Measurements from ENCODE around the gene MMP24. TPM values are rescaled to one million over a fixed set of nuclear protein-coding genes. Genes with fewer than 3 reads are reported as not detected.

Gene MMP24
- total and polyA plus RNA-seq, 2 of the 13 experiments (the other 11 are each of a cell fraction or from before 2014, with no cell fraction given) = 0.29 to 0.35 TPM

DNA sequence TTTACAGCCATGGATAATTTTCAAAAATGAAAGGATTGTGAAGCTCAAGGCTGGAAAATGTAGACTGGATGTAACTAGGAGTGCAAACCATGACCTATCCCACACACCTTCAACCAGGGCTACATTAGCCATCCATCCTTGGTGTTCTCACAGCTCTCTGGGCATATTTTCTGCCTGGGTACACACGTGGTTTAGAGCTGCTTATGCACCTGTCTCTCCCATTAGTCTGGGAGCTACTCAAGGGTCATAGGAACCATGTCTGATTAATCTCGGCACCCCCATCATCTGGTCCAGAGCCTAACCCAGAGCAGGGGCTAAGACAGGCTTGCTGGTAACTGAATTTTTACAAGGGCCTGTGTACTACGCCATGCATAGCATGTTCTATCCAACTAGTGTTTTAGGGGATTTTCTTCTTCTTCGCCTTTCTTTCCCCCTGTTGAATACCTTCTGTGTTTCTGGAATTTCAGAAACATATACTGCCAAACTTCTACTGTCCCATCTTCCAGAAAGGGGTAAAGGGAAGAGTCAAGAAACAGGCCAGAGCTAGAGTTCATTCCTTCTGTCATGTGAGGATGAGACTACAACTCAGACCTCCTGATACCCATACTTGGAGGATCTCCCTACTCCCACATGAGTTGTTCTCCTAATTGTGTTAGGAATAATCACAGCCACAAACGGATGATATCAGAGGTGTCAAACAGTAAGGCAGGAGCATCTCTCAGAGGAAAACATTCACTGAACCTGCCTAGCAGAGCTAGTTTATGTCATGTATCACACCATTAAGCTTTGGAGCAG lies 91.1 kb downstream of the MMP24 start (continued):
- TF ChIP-seq, protein P1, sequence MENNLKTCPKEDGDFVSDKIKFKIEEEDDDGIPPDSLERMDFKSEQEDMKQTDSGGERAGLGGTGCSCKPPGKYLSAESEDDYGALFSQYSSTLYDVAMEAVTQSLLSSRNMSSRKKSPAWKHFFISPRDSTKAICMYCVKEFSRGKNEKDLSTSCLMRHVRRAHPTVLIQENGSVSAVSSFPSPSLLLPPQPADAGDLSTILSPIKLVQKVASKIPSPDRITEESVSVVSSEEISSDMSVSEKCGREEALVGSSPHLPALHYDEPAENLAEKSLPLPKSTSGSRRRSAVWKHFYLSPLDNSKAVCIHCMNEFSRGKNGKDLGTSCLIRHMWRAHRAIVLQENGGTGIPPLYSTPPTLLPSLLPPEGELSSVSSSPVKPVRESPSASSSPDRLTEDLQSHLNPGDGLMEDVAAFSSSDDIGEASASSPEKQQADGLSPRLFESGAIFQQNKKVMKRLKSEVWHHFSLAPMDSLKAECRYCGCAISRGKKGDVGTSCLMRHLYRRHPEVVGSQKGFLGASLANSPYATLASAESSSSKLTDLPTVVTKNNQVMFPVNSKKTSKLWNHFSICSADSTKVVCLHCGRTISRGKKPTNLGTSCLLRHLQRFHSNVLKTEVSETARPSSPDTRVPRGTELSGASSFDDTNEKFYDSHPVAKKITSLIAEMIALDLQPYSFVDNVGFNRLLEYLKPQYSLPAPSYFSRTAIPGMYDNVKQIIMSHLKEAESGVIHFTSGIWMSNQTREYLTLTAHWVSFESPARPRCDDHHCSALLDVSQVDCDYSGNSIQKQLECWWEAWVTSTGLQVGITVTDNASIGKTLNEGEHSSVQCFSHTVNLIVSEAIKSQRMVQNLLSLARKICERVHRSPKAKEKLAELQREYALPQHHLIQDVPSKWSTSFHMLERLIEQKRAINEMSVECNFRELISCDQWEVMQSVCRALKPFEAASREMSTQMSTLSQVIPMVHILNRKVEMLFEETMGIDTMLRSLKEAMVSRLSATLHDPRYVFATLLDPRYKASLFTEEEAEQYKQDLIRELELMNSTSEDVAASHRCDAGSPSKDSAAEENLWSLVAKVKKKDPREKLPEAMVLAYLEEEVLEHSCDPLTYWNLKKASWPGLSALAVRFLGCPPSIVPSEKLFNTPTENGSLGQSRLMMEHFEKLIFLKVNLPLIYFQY (CRISPR knock-in tag; IDR thresholded peaks at IDR 0.05; ENCODE audit: borderline replicate concordance) = no peak
- TF ChIP-seq, protein P2, sequence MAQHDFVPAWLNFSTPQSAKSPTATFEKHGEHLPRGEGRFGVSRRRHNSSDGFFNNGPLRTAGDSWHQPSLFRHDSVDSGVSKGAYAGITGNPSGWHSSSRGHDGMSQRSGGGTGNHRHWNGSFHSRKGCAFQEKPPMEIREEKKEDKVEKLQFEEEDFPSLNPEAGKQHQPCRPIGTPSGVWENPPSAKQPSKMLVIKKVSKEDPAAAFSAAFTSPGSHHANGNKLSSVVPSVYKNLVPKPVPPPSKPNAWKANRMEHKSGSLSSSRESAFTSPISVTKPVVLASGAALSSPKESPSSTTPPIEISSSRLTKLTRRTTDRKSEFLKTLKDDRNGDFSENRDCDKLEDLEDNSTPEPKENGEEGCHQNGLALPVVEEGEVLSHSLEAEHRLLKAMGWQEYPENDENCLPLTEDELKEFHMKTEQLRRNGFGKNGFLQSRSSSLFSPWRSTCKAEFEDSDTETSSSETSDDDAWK (CRISPR knock-in tag; IDR thresholded peaks at IDR 0.05) = no peak
- TF ChIP-seq NR2C2 (CRISPR knock-in tag; IDR thresholded peaks at IDR 0.05; ENCODE audit: borderline replicate concordance) (no peak), CBX1 (IDR thresholded peaks at IDR 0.05; ENCODE audit: low read depth) (no peak), REPIN1 (CRISPR knock-in tag; IDR thresholded peaks at IDR 0.05; ENCODE audit: borderline replicate concordance, low read depth) (no peak), ZSCAN20 (CRISPR knock-in tag; IDR thresholded peaks at IDR 0.05; ENCODE audit: borderline replicate concordance) (no peak), SP4 (CRISPR knock-in tag; IDR thresholded peaks at IDR 0.05) (no peak), NONO (IDR thresholded peaks at IDR 0.05) (no peak), NONO (CRISPR knock-in tag; conservative IDR thresholded peaks at IDR 0.05) (no peak), KDM5A (IDR thresholded peaks at IDR 0.05; ENCODE audit: borderline replicate concordance, low read length) (no peak)
- TF ChIP-seq, protein P3, sequence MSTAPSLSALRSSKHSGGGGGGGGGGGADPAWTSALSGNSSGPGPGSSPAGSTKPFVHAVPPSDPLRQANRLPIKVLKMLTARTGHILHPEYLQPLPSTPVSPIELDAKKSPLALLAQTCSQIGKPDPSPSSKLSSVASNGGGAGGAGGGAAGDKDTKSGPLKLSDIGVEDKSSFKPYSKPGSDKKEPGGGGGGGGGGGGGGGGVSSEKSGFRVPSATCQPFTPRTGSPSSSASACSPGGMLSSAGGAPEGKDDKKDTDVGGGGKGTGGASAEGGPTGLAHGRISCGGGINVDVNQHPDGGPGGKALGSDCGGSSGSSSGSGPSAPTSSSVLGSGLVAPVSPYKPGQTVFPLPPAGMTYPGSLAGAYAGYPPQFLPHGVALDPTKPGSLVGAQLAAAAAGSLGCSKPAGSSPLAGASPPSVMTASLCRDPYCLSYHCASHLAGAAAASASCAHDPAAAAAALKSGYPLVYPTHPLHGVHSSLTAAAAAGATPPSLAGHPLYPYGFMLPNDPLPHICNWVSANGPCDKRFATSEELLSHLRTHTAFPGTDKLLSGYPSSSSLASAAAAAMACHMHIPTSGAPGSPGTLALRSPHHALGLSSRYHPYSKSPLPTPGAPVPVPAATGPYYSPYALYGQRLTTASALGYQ (CRISPR knock-in tag; IDR thresholded peaks at IDR 0.05) = no peak
- TF ChIP-seq, protein P4, sequence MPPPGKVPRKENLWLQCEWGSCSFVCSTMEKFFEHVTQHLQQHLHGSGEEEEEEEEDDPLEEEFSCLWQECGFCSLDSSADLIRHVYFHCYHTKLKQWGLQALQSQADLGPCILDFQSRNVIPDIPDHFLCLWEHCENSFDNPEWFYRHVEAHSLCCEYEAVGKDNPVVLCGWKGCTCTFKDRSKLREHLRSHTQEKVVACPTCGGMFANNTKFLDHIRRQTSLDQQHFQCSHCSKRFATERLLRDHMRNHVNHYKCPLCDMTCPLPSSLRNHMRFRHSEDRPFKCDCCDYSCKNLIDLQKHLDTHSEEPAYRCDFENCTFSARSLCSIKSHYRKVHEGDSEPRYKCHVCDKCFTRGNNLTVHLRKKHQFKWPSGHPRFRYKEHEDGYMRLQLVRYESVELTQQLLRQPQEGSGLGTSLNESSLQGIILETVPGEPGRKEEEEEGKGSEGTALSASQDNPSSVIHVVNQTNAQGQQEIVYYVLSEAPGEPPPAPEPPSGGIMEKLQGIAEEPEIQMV (CRISPR knock-in tag; IDR thresholded peaks at IDR 0.05; ENCODE audit: low read depth) = no peak

Measured in HepG2 (cell line).